GM19372 (cell line): ENCODE results near the gene ARHGAP33.
"Not testable (repeated sequence)": the region's sequence is repeated elsewhere in the genome, so short reads cannot be mapped to it uniquely, and the experiment has no call there.

Experiments
- ATAC-seq: cut with Tn5 transposase; IDR thresholded peaks from one replicate; pipeline ENCODE4 v1.9.1; 2021; ENCODE audit warnings: mild to moderate bottlenecking, low read depth, moderate library complexity; ENCODE audit not compliant: unreplicated experiment

The ARHGAP33 gene

GRCh38 chr19:35824150-35824549 is 48.8 kb downstream of the ARHGAP33 start:
- no peak for ATAC-seq

GRCh38 chr19:35828692-35829301 is 53.4 kb downstream of the ARHGAP33 start:
- no peak for ATAC-seq

- ATAC-seq, result no peak
Measured at GRCh38 chr19:35830986-35831385, 55.6 kb downstream of the ARHGAP33 start.

- ATAC-seq, result no peak
Measured at GRCh38 chr19:35832054-35832453, 56.7 kb downstream of the ARHGAP33 start.

- no peak for ATAC-seq
Measured at GRCh38 chr19:35833972-35834371, 58.6 kb downstream of the ARHGAP33 start.

GRCh38 chr19:35836096-35836495 is 60.7 kb downstream of the ARHGAP33 start:
- not testable (repeated sequence) for ATAC-seq
